ENCODE data around the gene SOX13. TPM values are rescaled to one million over a fixed set of nuclear protein-coding genes. Genes with fewer than 3 reads are reported as not detected.

SOX13 gene
- total and polyA plus RNA-seq, 2 of the 4 experiments (the other 2 are of a cell fraction): 0.54 to 3.5 TPM

GRCh38 chr1:204146965-204147364 lies 74.0 kb downstream of the SOX13 start:
- Histone ChIP-seq H3K79me1 (ENCODE audit: low read depth in 1 of 2, low read length in 2 of 2) (peaks cover 0 to 3% of the 10 kb centered on the region in 2 experiments; a peak in 2 of 4 replicates), H3K27ac (ENCODE audit: insufficient read depth, low read length) (no peak overlapping the region), H2BK20ac (ENCODE audit: low read depth, low read length) (no peak overlapping the region), H3K4me1 (ENCODE audit: control insufficient read depth, insufficient read depth, low read length) (peaks cover 2% of the 10 kb centered on the region; the same call in 1 of the 2 replicates), H2BK120ac (ENCODE audit: low read depth, low read length) (no peak overlapping the region), H3K4ac (ENCODE audit: low read depth, low read length) (no peak overlapping the region), H3K14ac (replicated peaks; ENCODE audit: low read depth, low read length) (no peak overlapping the region), H2BK5ac (ENCODE audit: low read depth, low read length, poor library complexity, severe bottlenecking) (no peak overlapping the region), H3K36me3 (ENCODE audit: control insufficient read depth, insufficient read depth, low read length) (peaks cover 12% of the 10 kb centered on the region), H2BK15ac (ENCODE audit: low read depth, low read length) (no peak overlapping the region), H3K9me3 (ENCODE audit: control insufficient read depth, insufficient read depth, low read length) (no peaks in the 10 kb centered on the region), H4K91ac (ENCODE audit: insufficient read depth, low read depth, low read length) (no peak overlapping the region), H2AFZ (replicated peaks; ENCODE audit: low read length, poor library complexity) (no peak overlapping the region), H3K27me3 (ENCODE audit: control insufficient read depth, insufficient read depth, low read length) (no peaks in the 10 kb centered on the region), H4K5ac (ENCODE audit: low read depth, low read length) (no peak overlapping the region), H3K4me2 (ENCODE audit: low read depth, low read length) (no peak overlapping the region), H3K18ac (ENCODE audit: low read depth, low read length) (no peak overlapping the region), H3K9me1 (ENCODE audit: insufficient read depth, low read length) (no peaks in the 10 kb centered on the region), H3K23ac (ENCODE audit: low read depth, low read length) (no peak overlapping the region), H3K4me3 (ENCODE audit: insufficient read depth, low read depth, low read length) (no peak overlapping the region), H3K9ac (ENCODE audit: low read depth, low read length) (no peak overlapping the region), H2AK9ac (replicated peaks; ENCODE audit: low read depth, low read length, poor library complexity) (no peak overlapping the region), H4K8ac (ENCODE audit: low read depth in 2 of 2, low read length in 2 of 2) (no peak overlapping the region), H3K56ac (ENCODE audit: extremely low read depth, insufficient read depth, low read length) (no peak overlapping the region), H2AK5ac (ENCODE audit: low read depth, low read length) (no peak overlapping the region), H4K20me1 (ENCODE audit: insufficient read depth, low read length) (no peaks in the 10 kb centered on the region)
- dilution Hi-C loops (cut with HindIII; ENCODE audit: low sequenced_read_pairs, unreplicated experiment): loop anchor here (25.0 kb wide), 1 partner anchor 285 kb away; the partner anchor contains the start of gene SNRPE
- CTCF ChIA-PET: no interaction called here
- no TSS peak for BruUV-seq (replicated peaks)
- WGBS, 2 experiments (ENCODE audit: extremely low coverage in 2 of 2, insufficient read length in 1 of 2): no CpG with 5 or more reads among the region's 7 CpGs
- intact Hi-C loops (cut with micrococcal nuclease): no loop called here
- TF ChIP-seq CHD1 (IDR thresholded peaks at IDR 0.05; ENCODE audit: low read depth, low read length) (no peak), MAFK (IDR thresholded peaks at IDR 0.05; ENCODE audit: low read depth, low read length) (no peak), FOS (IDR thresholded peaks at IDR 0.05; ENCODE audit: low read depth, low read length) (no peak), CTCF (conservative IDR thresholded peaks at IDR 0.05; ENCODE audit: low read depth, low read length) (no peak)
- no peak for DNase-seq
- ATAC-seq (ENCODE audit: low read depth): no peak
- POLR2A ChIA-PET (ENCODE audit: unreplicated experiment): no interaction called here
- in situ Hi-C loops (cut with MboI; ENCODE audit: low sequenced_read_pairs): no loop called here
